Measurements from ENCODE around the gene PTPN1.
A peak's percentile ranks its signal among the peaks of the same experiment; 100 is the strongest.

The PTPN1 gene

DNA sequence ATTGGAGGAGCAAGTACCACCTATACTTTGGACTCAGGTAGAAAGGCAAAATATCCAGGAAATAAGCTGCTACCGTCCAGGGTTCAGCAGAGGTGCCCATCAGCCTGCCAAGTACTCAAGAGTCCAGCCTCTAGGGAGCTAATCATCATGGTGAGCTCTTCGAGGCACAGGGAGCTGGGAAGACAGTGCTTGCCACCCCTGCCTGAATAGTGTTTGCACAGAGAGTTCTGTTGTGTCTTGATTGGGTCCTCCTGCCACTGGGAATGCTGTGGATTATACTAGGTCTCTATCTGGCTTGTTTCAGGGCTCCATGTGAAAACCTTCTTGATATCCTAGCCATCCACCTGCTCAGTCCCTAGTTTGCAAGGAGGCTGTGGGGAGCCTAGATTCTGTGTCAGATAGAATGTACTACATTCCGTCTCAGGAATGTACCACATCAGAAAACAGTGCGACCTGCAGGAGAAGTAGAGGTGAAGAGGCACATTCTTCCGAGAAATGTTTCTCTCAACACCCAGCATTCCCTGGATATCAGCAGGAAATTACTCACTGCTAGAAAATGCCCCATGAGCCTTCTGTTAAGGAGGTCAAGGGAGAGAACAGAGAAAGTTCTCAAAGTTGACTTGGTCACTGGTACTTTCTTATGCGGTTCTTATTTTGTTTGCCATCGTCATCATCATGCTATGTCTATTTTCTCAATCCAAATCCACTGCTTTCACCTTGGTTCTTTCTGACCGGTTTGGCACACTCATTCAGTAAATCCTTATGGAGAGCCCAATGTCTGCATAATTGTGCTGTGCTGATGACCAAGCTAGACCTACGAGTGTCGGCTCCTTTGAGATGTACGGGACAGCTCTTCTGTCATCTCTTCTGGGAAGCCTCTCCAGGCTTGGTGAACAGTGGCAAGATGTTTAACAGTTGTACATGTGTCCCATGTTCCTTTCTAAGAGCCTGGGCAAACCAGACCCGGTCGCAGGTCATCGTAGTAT is 30.7 kb downstream of the PTPN1 start:
- no peak overlapping the region for H3K27ac Mint-ChIP-seq
- H3K9me3 Mint-ChIP-seq: no peaks in the 10 kb centered on the region
- H3K4me1 Mint-ChIP-seq: peaks cover 24% of the 10 kb centered on the region

DNA sequence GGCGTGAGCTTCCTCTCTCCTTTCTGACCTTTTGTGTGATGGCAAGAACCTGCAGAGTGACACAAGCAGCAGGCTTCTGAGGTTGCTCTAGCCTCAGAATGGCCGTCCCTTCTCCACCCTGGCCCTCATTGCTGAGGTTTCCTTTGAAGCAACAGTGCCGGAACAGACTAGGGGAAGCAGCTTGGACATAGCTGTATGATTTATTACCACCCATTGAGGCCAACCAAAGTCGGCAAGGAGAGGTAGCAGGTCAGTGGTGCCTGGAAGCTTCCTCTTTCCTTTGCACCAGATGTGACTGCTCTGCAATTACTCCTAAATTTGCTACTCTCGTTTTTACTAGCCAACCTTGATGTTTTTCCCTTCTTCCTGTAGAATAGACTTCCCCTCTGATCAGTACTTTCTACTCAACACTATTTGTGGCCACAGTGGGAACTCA is 31.4 kb downstream of the PTPN1 start:
- Mint-ChIP-seq H3K4me1 (peaks cover 20% of the 10 kb centered on the region), H3K9me3 (no peaks in the 10 kb centered on the region), H3K27ac (peak overlapping the region in 1 of 3 experiments; percentile 1)

More for the DNA sequence above, 30.7 kb downstream of the PTPN1 start:
- TF ChIP-seq CTCF (IDR thresholded peaks at IDR 0.05; ENCODE audit: unreplicated experiment in 3 of 3): no peak
- Mint-ChIP-seq H3K36me3 (ENCODE audit: low read depth) (peaks cover 19% of the 10 kb centered on the region), H3K27me3 (ENCODE audit: low read depth) (no peaks in the 10 kb centered on the region), H3K4me3 (no peak overlapping the region)

DNA sequence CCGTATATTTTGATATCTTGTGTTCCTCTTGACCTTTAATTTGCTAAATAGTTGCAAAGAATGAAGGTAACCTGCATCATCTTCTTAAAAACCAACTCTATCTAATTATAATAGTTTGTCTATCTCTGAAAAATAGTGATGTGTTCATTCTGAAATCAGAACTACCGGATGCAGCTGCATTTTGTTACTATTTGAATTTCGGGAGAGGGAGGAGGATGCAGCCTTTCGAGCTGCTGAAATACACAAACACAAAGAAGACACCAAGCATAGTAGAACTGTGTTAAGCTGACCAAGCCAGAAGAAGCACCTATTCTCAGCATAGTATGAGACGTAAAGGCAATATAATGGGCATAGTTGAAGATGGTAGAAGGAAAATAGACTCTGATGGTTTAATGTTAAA is 33.1 kb downstream of the PTPN1 start:
- Mint-ChIP-seq H3K27ac (peak overlapping the region in 1 of 3 experiments; percentile 16), H3K36me3 (ENCODE audit: low read depth) (peaks cover 20% of the 10 kb centered on the region), H3K9me3 (no peaks in the 10 kb centered on the region), H3K4me1 (peaks cover 14% of the 10 kb centered on the region), H3K4me3 (no peak overlapping the region), H3K27me3 (ENCODE audit: low read depth) (no peaks in the 10 kb centered on the region)
- TF ChIP-seq CTCF (IDR thresholded peaks at IDR 0.05; ENCODE audit: unreplicated experiment in 3 of 3): no peak

More for the DNA sequence above, 31.4 kb downstream of the PTPN1 start:
- no peak overlapping the region for H3K4me3 Mint-ChIP-seq
- H3K27me3 Mint-ChIP-seq (ENCODE audit: low read depth): no peaks in the 10 kb centered on the region
- no peak for TF ChIP-seq CTCF (IDR thresholded peaks at IDR 0.05; ENCODE audit: unreplicated experiment in 3 of 3)
- peaks cover 19% of the 10 kb centered on the region for H3K36me3 Mint-ChIP-seq (ENCODE audit: low read depth)

GRCh38 chr20:50545126-50545525 is 34.9 kb downstream of the PTPN1 start:
- Mint-ChIP-seq H3K4me3 (no peak overlapping the region), H3K4me1 (peaks cover 20% of the 10 kb centered on the region), H3K9me3 (no peaks in the 10 kb centered on the region), H3K27me3 (ENCODE audit: low read depth) (no peaks in the 10 kb centered on the region), H3K27ac (no peak overlapping the region), H3K36me3 (ENCODE audit: low read depth) (peaks cover 25% of the 10 kb centered on the region)
- TF ChIP-seq CTCF (IDR thresholded peaks at IDR 0.05; ENCODE audit: unreplicated experiment in 3 of 3): no peak

GRCh38 chr20:50546729-50547314 is 36.6 kb downstream of the PTPN1 start:
- no peaks in the 10 kb centered on the region for H3K9me3 Mint-ChIP-seq

More at GRCh38 chr20:50546729-50547314, 36.6 kb downstream of the PTPN1 start:
- Mint-ChIP-seq H3K36me3 (ENCODE audit: low read depth) (peaks cover 10% of the 10 kb centered on the region), H3K4me1 (peaks cover 18% of the 10 kb centered on the region), H3K27ac (peak overlapping the region in 1 of 3 experiments; percentile 0), H3K27me3 (ENCODE audit: low read depth) (no peaks in the 10 kb centered on the region), H3K4me3 (no peak overlapping the region)
- no peak for TF ChIP-seq CTCF (IDR thresholded peaks at IDR 0.05; ENCODE audit: unreplicated experiment in 3 of 3)

Measured in nephron (organoid).